Activated T-cell treated with anti-CD3 and anti-CD28 coated beads, Interleukin-2, amount 50 U/mL, for 24 hours (primary cell): ENCODE measurements around the gene GALNT12.

Source experiments
- DNase-seq: peaks from one replicate; pipeline ENCODE4 v3.0.0-alpha.2; 2020
- H3K27ac Mint-ChIP-seq: 2 replicates; pipeline ENCODE4 v1.8.0; 2020; ENCODE audit warnings: mild to moderate bottlenecking, mixed read lengths
- H3K27me3 Mint-ChIP-seq: 2 replicates; pipeline ENCODE4 v1.8.0; 2020; ENCODE audit warnings: mixed read lengths
- H3K36me3 Mint-ChIP-seq: 2 replicates; pipeline ENCODE4 v1.8.0; 2020; ENCODE audit warnings: low read depth, mixed read lengths
- H3K4me1 Mint-ChIP-seq: 2 replicates; pipeline ENCODE4 v1.8.0; 2020; ENCODE audit warnings: low read depth, mixed read lengths
- H3K4me3 Mint-ChIP-seq: 2 replicates; pipeline ENCODE4 v1.8.0; 2020; ENCODE audit warnings: mild to moderate bottlenecking, moderate library complexity, mixed read lengths
- H3K9me3 Mint-ChIP-seq: 2 replicates; pipeline ENCODE4 v1.8.0; 2020; ENCODE audit warnings: mixed read lengths

GALNT12 gene

DNA sequence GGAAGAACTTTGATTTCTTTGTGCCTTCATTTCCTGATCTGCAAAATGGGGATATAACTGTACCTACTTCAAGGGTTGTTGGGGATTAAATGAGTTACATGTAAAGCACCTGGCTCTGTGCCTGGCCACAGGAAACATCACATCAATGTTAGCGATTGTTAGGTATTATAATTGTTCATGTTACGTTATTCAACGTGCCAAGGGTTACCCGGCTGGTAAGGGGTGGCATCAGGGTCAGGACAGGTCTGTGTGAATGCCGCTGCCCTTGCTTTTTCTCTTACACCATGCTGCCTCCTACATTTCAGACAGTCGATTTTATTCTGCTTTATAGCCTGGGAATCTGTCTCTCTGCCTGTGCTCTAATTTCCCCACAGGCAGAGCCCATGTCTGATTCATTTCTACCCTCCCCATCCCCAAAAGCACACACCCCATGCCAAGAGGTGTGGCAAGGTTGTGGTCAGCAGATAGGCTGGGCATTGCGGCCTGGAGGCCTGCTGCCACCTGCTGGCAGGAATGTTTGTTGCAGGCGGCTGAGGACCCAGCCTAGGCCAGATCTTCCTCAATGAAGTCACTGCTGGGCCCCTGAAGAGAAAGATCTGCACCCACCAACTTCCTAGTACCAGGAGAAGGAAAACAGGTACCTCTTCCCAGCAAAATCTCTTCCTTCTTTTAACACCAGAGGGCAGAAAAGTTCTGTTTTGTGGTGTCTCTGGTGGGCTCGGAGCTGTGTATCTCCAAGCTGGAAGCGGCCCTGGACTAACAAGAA, 16.4 kb upstream of the GALNT12 start:
- Mint-ChIP-seq H3K9me3 (no peaks in the 10 kb centered on the region), H3K27me3 (no peaks in the 10 kb centered on the region), H3K4me3 (no peak overlapping the region), H3K36me3 (peaks cover 39% of the 10 kb centered on the region), H3K27ac (no peak overlapping the region), H3K4me1 (peaks cover 34% of the 10 kb centered on the region)
- peak; percentile 78 for DNase-seq

DNA sequence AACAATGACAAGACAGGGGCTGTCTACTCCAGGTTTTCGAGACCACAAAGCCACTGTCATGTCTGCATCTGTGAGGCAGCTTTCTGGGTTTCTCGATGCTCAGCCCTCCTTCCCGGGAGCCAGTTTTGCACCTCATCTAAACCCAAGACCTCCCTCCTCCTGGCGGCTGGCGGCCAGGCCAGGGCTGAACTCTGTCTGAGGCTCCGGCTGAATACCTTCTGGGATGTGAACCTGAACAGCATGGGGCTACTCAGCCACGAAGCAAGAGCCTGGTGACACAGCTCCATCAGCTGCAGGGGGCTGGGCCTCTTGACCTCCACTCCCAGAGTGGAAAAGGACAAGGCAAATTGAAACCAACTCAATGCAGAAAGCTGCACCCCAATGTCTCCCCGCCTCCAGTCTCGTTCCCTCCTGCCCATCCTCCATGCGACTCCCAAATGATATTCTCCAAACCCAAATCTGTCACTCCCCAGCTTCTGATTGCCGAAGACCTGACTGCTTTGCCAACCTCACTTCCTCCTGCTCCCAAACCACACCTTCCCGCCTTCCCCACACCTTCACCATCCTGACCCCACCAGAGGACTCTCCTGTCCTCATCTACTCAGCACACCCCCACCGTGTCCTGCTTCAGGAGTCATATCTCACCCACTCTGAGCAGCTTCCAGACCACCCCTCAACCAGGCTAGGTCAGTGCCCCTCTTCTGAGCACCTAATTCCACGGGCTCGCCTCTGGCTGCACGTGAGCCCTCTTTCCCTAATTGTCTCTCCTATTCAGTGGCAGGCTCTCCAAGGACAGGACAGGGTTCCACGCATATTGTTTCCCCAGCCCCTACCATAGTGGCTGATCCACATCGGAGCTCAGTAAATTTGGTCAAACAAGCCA, 15.6 kb upstream of the GALNT12 start:
- no peak overlapping the region for H3K27ac Mint-ChIP-seq
- H3K27me3 Mint-ChIP-seq = no peaks in the 10 kb centered on the region
- peaks cover 36% of the 10 kb centered on the region for H3K4me1 Mint-ChIP-seq
- no peaks in the 10 kb centered on the region for H3K9me3 Mint-ChIP-seq
- DNase-seq = no peak
- no peak overlapping the region for H3K4me3 Mint-ChIP-seq
- peaks cover 39% of the 10 kb centered on the region for H3K36me3 Mint-ChIP-seq

DNA sequence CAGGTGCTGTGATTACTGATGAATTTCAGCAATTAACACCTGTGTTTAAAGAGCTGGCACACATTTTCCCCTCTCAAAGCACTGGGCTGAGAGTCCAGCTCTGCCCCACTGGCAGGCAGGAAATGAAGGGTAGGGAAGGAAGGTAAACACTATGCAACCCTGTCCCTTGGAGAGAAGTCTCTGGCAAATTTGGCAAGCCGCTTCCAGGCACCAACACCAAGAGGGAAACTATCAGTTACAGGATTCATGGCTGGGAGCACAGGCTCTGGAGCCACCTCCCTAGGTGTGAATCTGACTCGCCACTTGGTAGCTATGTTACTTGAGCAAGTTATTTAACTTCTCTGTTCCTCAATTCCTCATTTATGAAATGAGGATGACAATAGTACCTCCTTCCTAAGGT, 14.4 kb upstream of the GALNT12 start:
- Mint-ChIP-seq H3K4me1 (peaks cover 40% of the 10 kb centered on the region), H3K27me3 (no peaks in the 10 kb centered on the region), H3K27ac (no peak overlapping the region), H3K36me3 (peaks cover 30% of the 10 kb centered on the region), H3K4me3 (no peak overlapping the region), H3K9me3 (peaks cover 4% of the 10 kb centered on the region)
- DNase-seq = no peak

DNA sequence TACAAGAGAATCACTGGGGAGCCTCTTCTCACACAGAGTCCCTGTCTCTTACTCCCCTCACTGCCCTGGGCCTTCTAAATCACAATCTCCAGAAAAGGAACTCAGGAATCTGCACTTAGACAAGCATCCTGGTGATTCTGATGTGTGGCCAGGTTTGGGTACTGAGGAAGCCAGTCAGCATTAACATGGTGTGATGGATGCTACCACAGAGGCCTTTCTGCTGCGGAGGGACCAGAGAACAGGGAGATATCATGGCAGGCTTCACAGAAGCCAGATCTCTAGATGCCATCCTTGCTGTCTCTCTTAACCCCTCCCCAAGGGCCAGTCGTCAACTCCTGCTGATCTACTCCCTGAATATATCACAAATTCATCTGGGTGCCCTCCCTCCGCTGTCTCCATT, 12.7 kb upstream of the GALNT12 start:
- Mint-ChIP-seq H3K4me1 (peaks cover 40% of the 10 kb centered on the region), H3K9me3 (peaks cover 15% of the 10 kb centered on the region), H3K36me3 (peaks cover 13% of the 10 kb centered on the region), H3K27ac (no peak overlapping the region), H3K4me3 (peak overlapping the region; percentile 77), H3K27me3 (no peaks in the 10 kb centered on the region)
- no peak for DNase-seq

DNA sequence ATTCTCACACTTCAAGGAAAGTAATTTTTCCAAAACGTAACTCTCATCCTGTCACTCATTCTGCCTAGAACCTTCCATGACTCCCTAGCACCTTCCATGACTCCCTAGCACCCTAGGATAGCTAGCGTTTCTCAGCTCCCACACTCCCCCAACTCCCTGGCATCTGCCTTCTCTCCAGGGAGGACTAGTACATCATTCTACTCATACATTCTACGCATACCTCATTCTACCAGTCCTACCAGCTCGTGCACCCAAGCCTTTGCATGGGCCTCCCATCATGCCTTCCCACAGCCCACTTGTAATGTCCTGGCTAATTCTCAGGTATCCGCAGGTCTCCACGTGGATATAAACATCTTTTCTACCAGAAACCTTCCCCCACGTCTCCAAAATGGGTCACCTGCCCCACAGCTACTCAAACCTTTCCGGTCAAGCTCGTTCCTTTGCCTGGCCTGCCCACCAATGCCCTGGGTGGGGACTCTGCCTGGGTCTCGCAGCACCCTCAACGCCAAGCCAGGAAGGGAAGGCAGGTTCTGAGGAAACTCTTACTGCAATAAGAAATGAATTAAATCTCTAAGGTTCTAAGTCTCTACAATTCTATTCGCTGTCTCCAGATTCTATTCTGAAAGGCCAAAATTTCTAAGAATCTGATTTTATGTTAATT, 12.0 kb upstream of the GALNT12 start:
- Mint-ChIP-seq H3K36me3 (peaks cover 8% of the 10 kb centered on the region), H3K4me1 (peaks cover 40% of the 10 kb centered on the region), H3K27me3 (no peaks in the 10 kb centered on the region), H3K27ac (no peak overlapping the region), H3K9me3 (peaks cover 15% of the 10 kb centered on the region), H3K4me3 (peak overlapping the region; percentile 77)
- DNase-seq = no peak

DNA sequence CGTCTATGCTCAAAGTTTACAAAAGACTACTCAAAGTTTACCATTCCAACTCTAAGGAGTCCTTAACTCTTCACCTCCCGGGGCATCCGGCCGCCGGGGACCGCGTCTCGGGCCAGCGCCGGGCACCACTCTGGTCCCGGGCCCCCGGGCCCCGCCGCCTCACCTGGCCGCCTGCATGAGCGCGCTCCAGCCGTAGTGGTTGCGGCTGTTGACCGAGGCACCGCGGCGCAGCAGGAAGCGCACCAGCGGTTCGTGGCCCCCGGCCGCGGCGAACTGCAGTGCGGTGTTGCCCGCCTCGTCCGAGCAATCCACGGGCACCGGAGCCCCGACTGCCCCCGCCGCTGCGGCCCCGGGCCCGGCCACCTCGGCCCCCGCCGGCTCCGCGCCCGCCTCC, 11.5 kb upstream of the GALNT12 start:
- peak; percentile 67 for DNase-seq
- no peaks in the 10 kb centered on the region for H3K27me3 Mint-ChIP-seq
- H3K36me3 Mint-ChIP-seq = peaks cover 4% of the 10 kb centered on the region
- peaks cover 15% of the 10 kb centered on the region for H3K9me3 Mint-ChIP-seq
- peak overlapping the region; percentile 77 for H3K4me3 Mint-ChIP-seq
- peaks cover 37% of the 10 kb centered on the region for H3K4me1 Mint-ChIP-seq
- no peak overlapping the region for H3K27ac Mint-ChIP-seq

GRCh38 chr9:98796364-98797101, 10.9 kb upstream of the GALNT12 start, which contains the start of gene ANKS6:
TSS of gene ANKS6 (minus strand) at chr9:98796555. CDS start at chr9:98796491, 64 bp downstream.
- Mint-ChIP-seq H3K9me3 (peaks cover 15% of the 10 kb centered on the region), H3K27me3 (no peaks in the 10 kb centered on the region), H3K4me3 (peak within 1 kb of the TSS; percentile 80), H3K4me1 (peaks cover 32% of the 10 kb centered on the region), H3K27ac (peak within 1 kb of the TSS; percentile 64), H3K36me3 (peaks cover 1% of the 10 kb centered on the region)
- DNase-seq = peak; percentile 91

DNA sequence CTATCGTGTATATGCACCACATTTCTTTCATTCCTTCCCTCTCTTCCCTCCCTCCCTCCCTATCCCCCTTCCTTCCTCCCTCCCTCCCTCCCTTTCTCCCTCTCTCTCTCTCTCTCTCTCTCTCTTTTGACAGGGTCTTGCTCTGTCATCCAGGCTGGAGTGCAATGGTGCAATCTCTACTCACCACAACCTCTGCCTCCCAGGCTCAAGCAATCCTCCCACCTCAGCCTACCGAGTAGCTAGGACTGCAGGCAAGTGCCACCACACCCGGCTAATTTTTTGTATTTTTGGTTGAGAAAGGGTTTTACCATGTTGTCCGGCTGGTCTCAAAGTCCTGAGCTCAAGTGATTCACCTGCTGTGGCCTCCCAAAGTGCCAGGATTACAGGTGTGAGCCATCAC, 10.0 kb upstream of the GALNT12 start:
- H3K4me3 Mint-ChIP-seq = peak overlapping the region; percentile 15
- DNase-seq = no peak
- no peak overlapping the region for H3K27ac Mint-ChIP-seq

GRCh38 chr9:98798254-98798653, 9.2 kb upstream of the GALNT12 start:
- peaks cover 23% of the 10 kb centered on the region for H3K4me1 Mint-ChIP-seq
- H3K36me3 Mint-ChIP-seq = peaks cover 1% of the 10 kb centered on the region
- no peak overlapping the region for H3K27ac Mint-ChIP-seq
- peaks cover 6% of the 10 kb centered on the region for H3K27me3 Mint-ChIP-seq
- no peak overlapping the region for H3K4me3 Mint-ChIP-seq
- DNase-seq = no peak
- H3K9me3 Mint-ChIP-seq = peaks cover 15% of the 10 kb centered on the region

More for the DNA sequence above, 10.0 kb upstream of the GALNT12 start:
- Mint-ChIP-seq H3K27me3 (peaks cover 5% of the 10 kb centered on the region), H3K9me3 (peaks cover 15% of the 10 kb centered on the region), H3K36me3 (peaks cover 1% of the 10 kb centered on the region), H3K4me1 (peaks cover 25% of the 10 kb centered on the region)

GRCh38 chr9:98801561-98801960, 5.9 kb upstream of the GALNT12 start:
- Mint-ChIP-seq H3K4me1 (peaks cover 6% of the 10 kb centered on the region), H3K4me3 (no peak overlapping the region), H3K27ac (no peak overlapping the region), H3K36me3 (peaks cover 1% of the 10 kb centered on the region), H3K27me3 (peaks cover 11% of the 10 kb centered on the region), H3K9me3 (peaks cover 15% of the 10 kb centered on the region)
- DNase-seq = no peak

DNA sequence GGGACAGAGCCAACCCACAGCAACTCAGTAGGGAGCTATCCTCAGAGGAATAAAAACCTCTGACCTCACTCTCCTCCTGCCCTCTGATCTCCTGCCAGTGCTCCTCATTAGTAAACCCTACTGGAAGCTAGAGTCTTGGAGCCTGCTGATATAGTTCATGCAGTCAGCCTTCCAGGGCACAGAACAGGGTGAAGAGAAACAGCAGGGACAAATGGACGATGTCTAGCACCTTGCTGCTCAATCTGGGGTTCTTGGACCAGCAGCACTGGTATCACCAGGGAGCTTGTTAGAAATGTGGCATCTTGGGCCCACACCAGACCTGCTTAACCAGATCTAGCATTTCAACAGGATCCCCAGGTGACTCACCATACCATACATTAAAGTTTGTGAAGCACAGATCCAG, 5.5 kb upstream of the GALNT12 start:
- no peak overlapping the region for H3K4me3 Mint-ChIP-seq
- no peak for DNase-seq
- H3K27ac Mint-ChIP-seq = no peak overlapping the region
- H3K27me3 Mint-ChIP-seq = peaks cover 11% of the 10 kb centered on the region
- peaks cover 15% of the 10 kb centered on the region for H3K9me3 Mint-ChIP-seq
- H3K4me1 Mint-ChIP-seq = peaks cover 4% of the 10 kb centered on the region
- H3K36me3 Mint-ChIP-seq = peaks cover 1% of the 10 kb centered on the region

GRCh38 chr9:98804083-98804482, 3.4 kb upstream of the GALNT12 start:
- no peaks in the 10 kb centered on the region for H3K36me3 Mint-ChIP-seq

GRCh38 chr9:98805506-98806272, 1.8 kb upstream of the GALNT12 start:
- H3K4me1 Mint-ChIP-seq = peaks cover 30% of the 10 kb centered on the region
- DNase-seq = no peak
- H3K36me3 Mint-ChIP-seq = no peaks in the 10 kb centered on the region
- no peak overlapping the region for H3K27ac Mint-ChIP-seq
- H3K4me3 Mint-ChIP-seq = no peak overlapping the region
- H3K9me3 Mint-ChIP-seq = no peaks in the 10 kb centered on the region
- H3K27me3 Mint-ChIP-seq = peaks cover 14% of the 10 kb centered on the region

More at GRCh38 chr9:98804083-98804482, 3.4 kb upstream of the GALNT12 start:
- Mint-ChIP-seq H3K4me1 (peaks cover 16% of the 10 kb centered on the region), H3K4me3 (no peak overlapping the region), H3K9me3 (peaks cover under 1% of the 10 kb centered on the region), H3K27ac (no peak overlapping the region), H3K27me3 (peaks cover 14% of the 10 kb centered on the region)
- DNase-seq = no peak
